K562 (cell line): ENCODE results near the gene PDE6B. TPM values are rescaled to one million over a fixed set of nuclear protein-coding genes. Genes with fewer than 3 reads are reported as not detected.

Source experiments
- ATAC-seq: fragments of 200-7000 bp; cut with Tn5 transposase; 3 replicates; pipeline ENCODE4 v1.9.1; 2020; ENCODE audit warnings: moderate library complexity
- BruUV-seq: library from RNA; stranded (reverse); fragments of 400-500 nt; replicated peaks from 2 replicates; lab custom pipeline; 2021; lab: Mats Ljungman, UMichigan
- CTCF ChIA-PET: fragments of 300-600 bp; formaldehyde crosslinking; extraction: SDS; loops from one replicate; lab custom pipeline; 2021; ENCODE audit warnings: low intra/inter-chr PET ratio; lab: Yijun Ruan, JAX
- POLR2A ChIA-PET: fragments of 300-600, 350-650 bp; sonication (Branson Sonifier 250); formaldehyde crosslinking; extraction: SDS; loops from one replicate; lab custom pipeline; 2021; ENCODE audit warnings: antibody characterized with exemption, inconsistent platforms; lab: Yijun Ruan, JAX
- DNase-seq, 4 experiments: peaks; one replicate each; pipeline versions ENCODE4 v3.0.0 to v3.0.0-alpha.2; 2011 to 2018; ENCODE audit warnings: low spot score in 3 of 4, mixed read lengths in 3 of 4; ENCODE audit errors: extremely low read depth in 1 of 4
- FAIRE-seq: peaks from 2 replicates; lab custom pipeline; 2011; peaks lifted over from hg19 to GRCh38; lab: Jason Lieb, UNC
- H2AFZ ChIP-seq: 2 replicates; pipeline ENCODE4 v1.6.0; 2011; ENCODE audit warnings: low read depth, low read length, control low read depth, inconsistent platforms
- H3K27ac ChIP-seq: fragments of 200-600 bp; 3 replicates; pipeline ENCODE4 v1.8.0; 2011; ENCODE audit warnings: low read depth, mild to moderate bottlenecking, control low read depth, inconsistent platforms, low read length, moderate library complexity, mixed read lengths; ENCODE audit errors: extremely low read depth
- H3K27me3 ChIP-seq, 2 experiments: fragments of 300-600 bp in 1 of 2; 2 replicates in 1 of 2; 3 replicates in 1 of 2; pipeline versions ENCODE4 v1.6.0 to v1.8.0; 2011; ENCODE audit warnings: inconsistent platforms in 2 of 2, low read length in 2 of 2, mild to moderate bottlenecking in 1 of 2, mixed read lengths in 1 of 2, moderate library complexity in 1 of 2; ENCODE audit not compliant: control insufficient read depth in 2 of 2, insufficient read depth in 2 of 2
- H3K36me3 ChIP-seq: fragments of 300-600 bp; 3 replicates; pipeline ENCODE4 v1.8.0; 2011; ENCODE audit warnings: mild to moderate bottlenecking, low read length, inconsistent platforms; ENCODE audit not compliant: control insufficient read depth, insufficient read depth
- H3K4me1 ChIP-seq, 2 experiments: fragments of 200-600 bp in 1 of 2; replicated peaks in 1 of 2; 2 replicates in 1 of 2; 3 replicates in 1 of 2; pipeline versions ENCODE4 v1.5.1 to v1.8.0; 2011; ENCODE audit warnings: inconsistent platforms in 2 of 2, low read length in 2 of 2, mild to moderate bottlenecking in 1 of 2, mixed read lengths in 1 of 2, moderate library complexity in 1 of 2; ENCODE audit not compliant: control insufficient read depth in 2 of 2, insufficient read depth in 2 of 2
- H3K4me2 ChIP-seq: 2 replicates; pipeline ENCODE4 v1.6.1; 2011; ENCODE audit warnings: low read length, control low read depth, inconsistent platforms, mixed read lengths; ENCODE audit not compliant: insufficient read depth
- H3K4me3 ChIP-seq: fragments of 200-600 bp; sonication (generic), shearing (Covaris generic); 2 replicates; pipeline ENCODE4 v1.5.1; 2016; ENCODE audit warnings: control low read depth, inconsistent platforms
- H3K79me2 ChIP-seq: fragments of 200-600 bp; 3 replicates; pipeline ENCODE4 v1.8.0; 2011; ENCODE audit warnings: low read length, inconsistent platforms; ENCODE audit not compliant: control insufficient read depth, insufficient read depth
- H3K9ac ChIP-seq, 2 experiments: 2 replicates each; pipeline versions ENCODE4 v1.6.0 to v1.6.1; 2011; ENCODE audit warnings: low read depth in 2 of 2, low read length in 2 of 2, control low read depth in 1 of 2, inconsistent platforms in 1 of 2, mild to moderate bottlenecking in 1 of 2, mixed read lengths in 1 of 2; ENCODE audit not compliant: insufficient read depth in 1 of 2
- H3K9me1 ChIP-seq: one replicate; pipeline ENCODE4 v1.6.0; 2011; ENCODE audit warnings: inconsistent platforms, mild to moderate bottlenecking, low read length, moderate library complexity; ENCODE audit not compliant: control insufficient read depth, insufficient read depth
- H3K9me3 ChIP-seq: replicated peaks from 2 replicates; pipeline ENCODE4 v1.5.1; 2011; ENCODE audit warnings: low read depth, low read length, inconsistent platforms; ENCODE audit not compliant: control insufficient read depth, insufficient read depth
- H4K20me1 ChIP-seq: replicated peaks from 2 replicates; pipeline ENCODE4 v1.6.1; 2011; ENCODE audit warnings: low read length, inconsistent platforms, mixed read lengths; ENCODE audit not compliant: control insufficient read depth, insufficient read depth
- ATF7 ChIP-seq: fragments of 450-650 bp; IDR thresholded peaks from 2 replicates; pipeline ENCODE4 v1.7.1; 2014; ENCODE audit warnings: mild to moderate bottlenecking, moderate library complexity
- CUX1 ChIP-seq: fragments of 200-800 bp; sonication (Bioruptor generic); IDR thresholded peaks from 2 replicates; pipeline ENCODE4 v1.6.1; 2016; ENCODE audit warnings: missing genetic modification characterization, missing compliant biosample characterization
- E2F1 ChIP-seq: sonication (generic); formaldehyde crosslinking; IDR thresholded peaks from 2 replicates; pipeline ENCODE4 v1.8.1; 2023; ENCODE audit warnings: mild to moderate bottlenecking, missing genetic modification reagents, moderate library complexity
- GATAD2B ChIP-seq: fragments of 450-650 bp; IDR thresholded peaks from 2 replicates; pipeline ENCODE4 v1.6.1; 2017; ENCODE audit warnings: mild to moderate bottlenecking, borderline replicate concordance
- HNRNPH1 ChIP-seq: fragments of 200-400 bp; formaldehyde crosslinking; optimal IDR thresholded peaks from 2 replicates; pipeline ENCODE3; 2017; ENCODE audit warnings: low read depth, mild to moderate bottlenecking, low read length, moderate library complexity
- IRF2 ChIP-seq: sonication (generic); formaldehyde crosslinking; IDR thresholded peaks from 2 replicates; pipeline ENCODE4 v1.8.1; 2022; ENCODE audit warnings: mild to moderate bottlenecking, missing genetic modification reagents
- KAT2B ChIP-seq: IDR thresholded peaks from one replicate; pipeline ENCODE4 v1.6.1; 2012; ENCODE audit warnings: low read depth, mild to moderate bottlenecking, control low read depth, inconsistent platforms, low read length, moderate library complexity
- KLF13 ChIP-seq: fragments of 450-650 bp; IDR thresholded peaks from 2 replicates; pipeline ENCODE4 v1.6.1; 2016; ENCODE audit warnings: missing genetic modification characterization, low read depth, mild to moderate bottlenecking, missing compliant biosample characterization, moderate library complexity, borderline replicate concordance
- SP2 ChIP-seq: IDR thresholded peaks from 2 replicates; pipeline ENCODE4 v1.6.1; 2011; ENCODE audit warnings: mild to moderate bottlenecking, low read depth, low read length, moderate library complexity; ENCODE audit not compliant: poor library complexity, severe bottlenecking; ENCODE audit errors: extremely low read depth
- ZBTB8A ChIP-seq: fragments of 450-650 bp; IDR thresholded peaks from 2 replicates; pipeline ENCODE4 v1.6.1; 2018; ENCODE audit warnings: mild to moderate bottlenecking, moderate library complexity; ENCODE audit not compliant: partially characterized antibody
- ZNF408 ChIP-seq: fragments of 250-450 bp; sonication (Bioruptor Pico); IDR thresholded peaks from 2 replicates; pipeline ENCODE4 v1.4.0; 2020; ENCODE audit warnings: low read depth, mild to moderate bottlenecking, moderate library complexity
- ZNF449 ChIP-seq: fragments of 250-450 bp; sonication (Bioruptor Pico); IDR thresholded peaks from 2 replicates; pipeline ENCODE4 v1.8.0; 2022; ENCODE audit warnings: moderate library complexity, mild to moderate bottlenecking, inconsistent platforms
- whole genome bisulfite sequencing: fragments of 100-300 bp; shearing (Covaris generic); methylation state at CpG from one replicate; pipeline ENCODE4 v1.1.6; 2016; ENCODE audit warnings: low coverage, mixed read lengths; ENCODE audit not compliant: insufficient coverage; ENCODE audit errors: missing lambda C conversion rate; 5-methylcytosine and 5-hydroxymethylcytosine counted together
- in situ Hi-C: fragments of 300-500 bp; cut with MboI; formaldehyde crosslinking; loops from 4 replicates; pipeline ENCODE4 v1.15.0; 2018; ENCODE audit warnings: inconsistent platforms, mixed read lengths
- intact Hi-C: fragments of 100-400 bp; cut with micrococcal nuclease; formaldehyde crosslinking; loops from 2 replicates; pipeline ENCODE4 v1.14.2; 2022
- polyA plus RNA-seq, 8 experiments: library from polyadenylated mRNA; depleted of rRNA in 4 of 8; stranded (reverse) in 5 of 8; unstranded in 3 of 8; fragments of >200 nt; fragmentation: Nextera tagmentation in 2 of 8; fragmentation: Illumina TruSeq in 1 of 8; extraction: Ambion mirVana in 2 of 8; extraction: Trizol in 1 of 8; gene quantifications; 2 replicates each; pipeline versions ENCODE4 v1.2.1 to v1.2.3, GENCODE V29; 2011 to 2014; ENCODE audit warnings: inconsistent platforms in 1 of 8, missing spikeins in 1 of 8
- total RNA-seq, 7 experiments: library from RNA; depleted of rRNA in 6 of 7; stranded (reverse); fragments of >200 nt in 6 of 7; fragmentation: Illumina TruSeq in 2 of 7; extraction: Trizol in 2 of 7; gene quantifications; 2 replicates each; pipeline versions ENCODE4 v1.2.1 to v1.2.3, GENCODE V29; 2011 to 2021; ENCODE audit warnings: low replicate concordance in 1 of 7
- TF ChIP-seq, protein P1 (sequence below): fragments of 450-650 bp; IDR thresholded peaks from 2 replicates; pipeline ENCODE4 v1.7.0; 2016; ENCODE audit warnings: borderline replicate concordance

The PDE6B gene
- total and polyA plus RNA-seq, 9 of the 15 experiments (the other 6 are each of a cell fraction or from before 2014, with no cell fraction given): 0.04 TPM; not detected in 8

GRCh38 chr4:620201-620600 lies 5.2 kb upstream of the PDE6B start:
- Histone ChIP-seq H3K9me1 (no peaks in the 10 kb centered on the region), H3K4me3 (no peak overlapping the region), H3K4me1 (peaks cover 0 to 7% of the 10 kb centered on the region in 2 experiments; a peak in 2 of 5 replicates), H3K27me3 (peaks cover 6 to 54% of the 10 kb centered on the region in 2 experiments), H3K36me3 (no peaks in the 10 kb centered on the region), H3K4me2 (no peak overlapping the region), H2AFZ (no peak overlapping the region), H3K9ac (no peak overlapping the region), H4K20me1 (no peaks in the 10 kb centered on the region), H3K9me3 (no peaks in the 10 kb centered on the region), H3K79me2 (no peaks in the 10 kb centered on the region), H3K27ac (no peak overlapping the region)
- BruUV-seq: no TSS peak
- ATAC-seq (no peak), FAIRE-seq (no peak), DNase-seq (no peak)
- under 1% methylated on average over 11 of the region's 11 CpGs for WGBS
- in situ Hi-C loops: no loop called here
- POLR2A ChIA-PET: no interaction called here
- intact Hi-C loops: no loop called here
- CTCF ChIA-PET: interaction anchor here (1.0 kb wide), 1 partner anchor 54 kb away, joined by 3 read pairs; the partner anchor contains the start of genes ATP5ME and MYL5
- TF ChIP-seq HNRNPH1 (no peak), ATF7 (no peak), KAT2B (no peak), GATAD2B (no peak), ZNF449 (CRISPR knock-in tag) (no peak), SP2 (no peak), ZBTB8A (no peak), ZNF408 (CRISPR knock-in tag) (no peak), E2F1 (CRISPR knock-in tag) (no peak), CUX1 (CRISPR knock-in tag) (no peak), IRF2 (CRISPR knock-in tag) (no peak), KLF13 (no peak)
- TF ChIP-seq, protein P1, sequence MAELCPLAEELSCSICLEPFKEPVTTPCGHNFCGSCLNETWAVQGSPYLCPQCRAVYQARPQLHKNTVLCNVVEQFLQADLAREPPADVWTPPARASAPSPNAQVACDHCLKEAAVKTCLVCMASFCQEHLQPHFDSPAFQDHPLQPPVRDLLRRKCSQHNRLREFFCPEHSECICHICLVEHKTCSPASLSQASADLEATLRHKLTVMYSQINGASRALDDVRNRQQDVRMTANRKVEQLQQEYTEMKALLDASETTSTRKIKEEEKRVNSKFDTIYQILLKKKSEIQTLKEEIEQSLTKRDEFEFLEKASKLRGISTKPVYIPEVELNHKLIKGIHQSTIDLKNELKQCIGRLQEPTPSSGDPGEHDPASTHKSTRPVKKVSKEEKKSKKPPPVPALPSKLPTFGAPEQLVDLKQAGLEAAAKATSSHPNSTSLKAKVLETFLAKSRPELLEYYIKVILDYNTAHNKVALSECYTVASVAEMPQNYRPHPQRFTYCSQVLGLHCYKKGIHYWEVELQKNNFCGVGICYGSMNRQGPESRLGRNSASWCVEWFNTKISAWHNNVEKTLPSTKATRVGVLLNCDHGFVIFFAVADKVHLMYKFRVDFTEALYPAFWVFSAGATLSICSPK: no peak
